Thyroid gland (tissue), 4 donors: ENCODE results near the gene TMCO4.

ENCODE experiments used
- POLR2A ChIP-seq, 2 donors: fragments of 450-650 bp; IDR thresholded peaks; one replicate each; pipeline ENCODE4 v1.6.1; 2017; ENCODE audit warnings: antibody characterized with exemption in 2 of 2, mild to moderate bottlenecking in 2 of 2, moderate library complexity in 1 of 2
- TF ChIP-seq, protein P1 (sequence below), 6 experiments: fragments of 200-600 bp in 3 of 6; fragments of 450-650 bp in 3 of 6; sonication (generic) in 3 of 6; IDR thresholded peaks; one replicate each; pipeline ENCODE4 v1.5.1; 2016 to 2019; ENCODE audit warnings: antibody characterized with exemption in 6 of 6, mild to moderate bottlenecking in 2 of 6, inconsistent platforms in 1 of 6, moderate library complexity in 1 of 6

DNA sequence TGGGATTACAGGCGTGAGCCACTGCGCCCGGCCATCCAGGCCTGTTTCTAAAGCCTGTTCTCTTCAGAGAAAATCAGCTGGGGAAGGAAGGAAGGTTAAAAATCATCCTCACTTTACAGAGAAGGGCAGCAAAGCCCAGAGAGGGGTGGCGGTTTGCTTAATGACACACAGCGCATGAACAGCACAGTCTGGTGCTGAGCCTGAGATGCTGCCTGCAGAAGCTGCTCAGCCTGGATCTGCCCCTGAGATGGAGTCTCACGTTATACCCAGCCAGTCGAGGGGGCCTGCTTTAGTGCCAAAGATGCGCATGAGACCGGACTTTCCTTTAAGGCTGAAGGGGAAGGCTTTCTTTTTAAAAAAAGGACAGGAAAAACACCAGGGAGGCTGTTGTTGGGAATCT lies 113.7 kb downstream of the TMCO4 start:
- TF ChIP-seq, protein P1, sequence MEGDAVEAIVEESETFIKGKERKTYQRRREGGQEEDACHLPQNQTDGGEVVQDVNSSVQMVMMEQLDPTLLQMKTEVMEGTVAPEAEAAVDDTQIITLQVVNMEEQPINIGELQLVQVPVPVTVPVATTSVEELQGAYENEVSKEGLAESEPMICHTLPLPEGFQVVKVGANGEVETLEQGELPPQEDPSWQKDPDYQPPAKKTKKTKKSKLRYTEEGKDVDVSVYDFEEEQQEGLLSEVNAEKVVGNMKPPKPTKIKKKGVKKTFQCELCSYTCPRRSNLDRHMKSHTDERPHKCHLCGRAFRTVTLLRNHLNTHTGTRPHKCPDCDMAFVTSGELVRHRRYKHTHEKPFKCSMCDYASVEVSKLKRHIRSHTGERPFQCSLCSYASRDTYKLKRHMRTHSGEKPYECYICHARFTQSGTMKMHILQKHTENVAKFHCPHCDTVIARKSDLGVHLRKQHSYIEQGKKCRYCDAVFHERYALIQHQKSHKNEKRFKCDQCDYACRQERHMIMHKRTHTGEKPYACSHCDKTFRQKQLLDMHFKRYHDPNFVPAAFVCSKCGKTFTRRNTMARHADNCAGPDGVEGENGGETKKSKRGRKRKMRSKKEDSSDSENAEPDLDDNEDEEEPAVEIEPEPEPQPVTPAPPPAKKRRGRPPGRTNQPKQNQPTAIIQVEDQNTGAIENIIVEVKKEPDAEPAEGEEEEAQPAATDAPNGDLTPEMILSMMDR (IDR thresholded peaks at IDR 0.05) = no peak
- no peak for TF ChIP-seq POLR2A (IDR thresholded peaks at IDR 0.05)
